CD14-positive monocyte (primary cell): ENCODE results near the gene GSTT4. TPM values are rescaled to one million over a fixed set of nuclear protein-coding genes. Genes with fewer than 3 reads are reported as not detected.
"Not testable (repeated sequence)": the region's sequence is repeated elsewhere in the genome, so short reads cannot be mapped to it uniquely, and the experiment has no call there.

ENCODE experiments used
- DNase-seq, 3 donors: peaks; one replicate each; pipeline ENCODE4 v3.0.0-alpha.2; 2011 to 2022
- H2AFZ ChIP-seq: 2 replicates; pipeline ENCODE4 v1.6.0; 2012; ENCODE audit warnings: mild to moderate bottlenecking, low read depth, low read length, inconsistent platforms; ENCODE audit not compliant: insufficient read depth, poor library complexity, severe bottlenecking
- H3K27ac ChIP-seq, 2 donors: 1 replicate in 1 of 2; 2 replicates in 1 of 2; pipeline ENCODE4 v1.5.1; 2012 to 2013; ENCODE audit warnings: low read length in 2 of 2, control low read depth in 1 of 2, inconsistent platforms in 1 of 2, low read depth in 1 of 2, mild to moderate bottlenecking in 1 of 2
- H3K27me3 ChIP-seq, 2 donors: one replicate each; pipeline versions ENCODE4 v1.6.0 to v1.6.1; 2011 to 2013; ENCODE audit warnings: low read length in 2 of 2; ENCODE audit not compliant: control insufficient read depth in 2 of 2, insufficient read depth in 2 of 2
- H3K36me3 ChIP-seq, 2 donors: replicated peaks in 1 of 2; 1 replicate in 1 of 2; 2 replicates in 1 of 2; pipeline versions ENCODE4 v1.5.1 to v1.6.1; 2012 to 2013; ENCODE audit warnings: low read length in 2 of 2, control low read depth in 1 of 2, inconsistent platforms in 1 of 2, mild to moderate bottlenecking in 1 of 2; ENCODE audit not compliant: insufficient read depth in 2 of 2, control insufficient read depth in 1 of 2
- H3K4me1 ChIP-seq, 2 donors: 1 replicate in 1 of 2; 2 replicates in 1 of 2; pipeline versions ENCODE4 v1.5.1 to v1.6.1; 2012 to 2013; ENCODE audit warnings: low read length in 2 of 2, control low read depth in 1 of 2, inconsistent platforms in 1 of 2, mild to moderate bottlenecking in 1 of 2, moderate library complexity in 1 of 2; ENCODE audit not compliant: insufficient read depth in 2 of 2, control insufficient read depth in 1 of 2
- H3K4me2 ChIP-seq: replicated peaks from 2 replicates; pipeline ENCODE3; 2012; ENCODE audit warnings: low read length, moderate library complexity, mild to moderate bottlenecking; ENCODE audit not compliant: poor library complexity, severe bottlenecking; ENCODE audit errors: extremely low read depth
- H3K4me3 ChIP-seq, 3 experiments: fragments of 200-600 bp in 1 of 3; sonication (generic) in 1 of 3; replicated peaks in 1 of 3; 1 replicate in 2 of 3; 2 replicates in 1 of 3; pipeline ENCODE4 v1.5.1; 2011 to 2013; ENCODE audit warnings: low read length in 3 of 3, mild to moderate bottlenecking in 3 of 3, control low read depth in 2 of 3, low read depth in 2 of 3, inconsistent platforms in 1 of 3, moderate library complexity in 1 of 3
- H3K79me2 ChIP-seq: 2 replicates; pipeline ENCODE4 v1.6.0; 2012; ENCODE audit warnings: mild to moderate bottlenecking, control low read depth, inconsistent platforms, low read length, moderate library complexity; ENCODE audit not compliant: insufficient read depth
- H3K9ac ChIP-seq: 2 replicates; pipeline ENCODE4 v1.6.0; 2017; ENCODE audit warnings: low read length, mild to moderate bottlenecking; ENCODE audit not compliant: insufficient read depth, poor library complexity, severe bottlenecking
- H3K9me3 ChIP-seq, 2 donors: replicated peaks in 1 of 2; 1 replicate in 1 of 2; 2 replicates in 1 of 2; pipeline versions ENCODE4 v1.5.1 to v1.6.1; 2012 to 2013; ENCODE audit warnings: low read length in 2 of 2, control low read depth in 1 of 2; ENCODE audit not compliant: control insufficient read depth in 1 of 2, insufficient read depth in 1 of 2
- H4K20me1 ChIP-seq: 2 replicates; pipeline ENCODE4 v1.6.0; 2012; ENCODE audit warnings: mild to moderate bottlenecking, low read length, control low read depth, moderate library complexity; ENCODE audit not compliant: insufficient read depth
- H3K27ac Mint-ChIP-seq, 7 donors: one replicate each; pipeline ENCODE4 v1.8.0; 2020; ENCODE audit warnings: mild to moderate bottlenecking in 7 of 7, mixed read lengths in 7 of 7, moderate library complexity in 6 of 7, inconsistent platforms in 2 of 7
- H3K27me3 Mint-ChIP-seq, 3 donors: one replicate each; pipeline ENCODE4 v1.8.0; 2021 to 2022; ENCODE audit warnings: low read depth in 3 of 3, mild to moderate bottlenecking in 3 of 3, mixed read lengths in 3 of 3, moderate library complexity in 3 of 3, inconsistent platforms in 1 of 3
- H3K36me3 Mint-ChIP-seq, 2 donors: one replicate each; pipeline ENCODE4 v1.8.0; 2020; ENCODE audit warnings: mixed read lengths in 2 of 2, inconsistent platforms in 1 of 2, mild to moderate bottlenecking in 1 of 2
- H3K4me1 Mint-ChIP-seq: one replicate; pipeline ENCODE4 v1.8.0; 2020; ENCODE audit warnings: mild to moderate bottlenecking, mixed read lengths
- H3K4me3 Mint-ChIP-seq, 2 donors: one replicate each; pipeline ENCODE4 v1.8.0; 2020; ENCODE audit warnings: mild to moderate bottlenecking in 2 of 2, mixed read lengths in 2 of 2, moderate library complexity in 1 of 2
- H3K9me3 Mint-ChIP-seq, 7 donors: one replicate each; pipeline ENCODE4 v1.8.0; 2020 to 2022; ENCODE audit warnings: mixed read lengths in 7 of 7, mild to moderate bottlenecking in 6 of 7, moderate library complexity in 6 of 7, inconsistent platforms in 2 of 7
- WGBS: methylation state at CpG from one replicate; pipeline ENCODE4 v1.1.5; 2013; ENCODE audit warnings: missing lambda C conversion rate; ENCODE audit not compliant: insufficient coverage; 5-methylcytosine and 5-hydroxymethylcytosine counted together
- intact Hi-C, 2 donors: fragments of 100-400 bp; cut with micrococcal nuclease; formaldehyde crosslinking; loops; one replicate each; pipeline versions ENCODE4 v1.15.0 to v1.15.1; 2023
- polyA plus RNA-seq, 3 donors: library from polyadenylated mRNA; depleted of rRNA in 1 of 3; unstranded in 2 of 3; stranded (reverse) in 1 of 3; fragments of 300-500 nt in 2 of 3; fragments of >200 nt in 1 of 3; fragmentation: Illumina TruSeq in 2 of 3; gene quantifications; 1 replicate in 2 of 3; 2 replicates in 1 of 3; pipeline ENCODE4 v1.2.3, GENCODE V29; 2012 to 2021
- TF ChIP-seq, protein P1 (sequence below): fragments of 200-600 bp; IDR thresholded peaks from one replicate; pipeline ENCODE4 v1.8.0; 2022; ENCODE audit warnings: antibody characterized with exemption, mild to moderate bottlenecking

Gene GSTT4
- polyA plus RNA-seq, 3 donors: not detected

DNA sequence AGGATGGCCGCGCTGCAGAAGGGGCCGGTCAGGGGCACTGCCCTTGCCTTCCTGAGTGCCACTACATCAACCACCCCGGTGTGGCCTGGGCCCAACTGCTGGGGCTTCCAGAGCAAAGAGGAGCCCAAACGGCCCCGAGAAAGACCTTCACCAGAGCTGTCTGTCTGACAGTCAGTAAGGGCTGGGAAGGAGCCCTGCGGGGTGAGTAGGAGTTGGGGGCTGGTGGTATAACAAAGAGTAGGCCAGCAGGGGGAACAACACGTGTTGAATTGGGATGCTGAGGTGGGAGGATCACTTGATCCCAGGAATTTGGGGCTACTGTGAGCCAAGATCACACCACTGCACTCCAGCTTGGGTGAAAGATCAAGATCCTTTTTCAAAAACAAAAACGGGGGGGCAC, 3.9 kb downstream of the GSTT4 start:
- Histone ChIP-seq H4K20me1 (no peaks in the 10 kb centered on the region), H3K9me3 (no peaks in the 10 kb centered on the region), H2AFZ (no peak overlapping the region), H3K27me3 (no peaks in the 10 kb centered on the region), H3K36me3 (no peaks in the 10 kb centered on the region), H3K79me2 (no peaks in the 10 kb centered on the region), H3K4me3 (no peak overlapping the region), H3K4me1 (no peaks in the 10 kb centered on the region), H3K9ac (no peak overlapping the region), H3K4me2 (no peak overlapping the region), H3K27ac (no peak overlapping the region)
- TF ChIP-seq, protein P1, sequence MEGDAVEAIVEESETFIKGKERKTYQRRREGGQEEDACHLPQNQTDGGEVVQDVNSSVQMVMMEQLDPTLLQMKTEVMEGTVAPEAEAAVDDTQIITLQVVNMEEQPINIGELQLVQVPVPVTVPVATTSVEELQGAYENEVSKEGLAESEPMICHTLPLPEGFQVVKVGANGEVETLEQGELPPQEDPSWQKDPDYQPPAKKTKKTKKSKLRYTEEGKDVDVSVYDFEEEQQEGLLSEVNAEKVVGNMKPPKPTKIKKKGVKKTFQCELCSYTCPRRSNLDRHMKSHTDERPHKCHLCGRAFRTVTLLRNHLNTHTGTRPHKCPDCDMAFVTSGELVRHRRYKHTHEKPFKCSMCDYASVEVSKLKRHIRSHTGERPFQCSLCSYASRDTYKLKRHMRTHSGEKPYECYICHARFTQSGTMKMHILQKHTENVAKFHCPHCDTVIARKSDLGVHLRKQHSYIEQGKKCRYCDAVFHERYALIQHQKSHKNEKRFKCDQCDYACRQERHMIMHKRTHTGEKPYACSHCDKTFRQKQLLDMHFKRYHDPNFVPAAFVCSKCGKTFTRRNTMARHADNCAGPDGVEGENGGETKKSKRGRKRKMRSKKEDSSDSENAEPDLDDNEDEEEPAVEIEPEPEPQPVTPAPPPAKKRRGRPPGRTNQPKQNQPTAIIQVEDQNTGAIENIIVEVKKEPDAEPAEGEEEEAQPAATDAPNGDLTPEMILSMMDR: no peak
- Mint-ChIP-seq H3K27me3 (peaks cover 4 to 7% (median 6%) of the 10 kb centered on the region in 3 donors), H3K4me3 (no peak overlapping the region), H3K9me3 (peaks cover 0 to 1% (median 0%) of the 10 kb centered on the region in 7 donors), H3K36me3 (no peaks in the 10 kb centered on the region), H3K27ac (no peak overlapping the region), H3K4me1 (peaks cover 6% of the 10 kb centered on the region)
- DNase-seq: no peak
- intact Hi-C loops: no loop called here
- 90% methylated on average over 9 of the region's 9 CpGs for WGBS

DNA sequence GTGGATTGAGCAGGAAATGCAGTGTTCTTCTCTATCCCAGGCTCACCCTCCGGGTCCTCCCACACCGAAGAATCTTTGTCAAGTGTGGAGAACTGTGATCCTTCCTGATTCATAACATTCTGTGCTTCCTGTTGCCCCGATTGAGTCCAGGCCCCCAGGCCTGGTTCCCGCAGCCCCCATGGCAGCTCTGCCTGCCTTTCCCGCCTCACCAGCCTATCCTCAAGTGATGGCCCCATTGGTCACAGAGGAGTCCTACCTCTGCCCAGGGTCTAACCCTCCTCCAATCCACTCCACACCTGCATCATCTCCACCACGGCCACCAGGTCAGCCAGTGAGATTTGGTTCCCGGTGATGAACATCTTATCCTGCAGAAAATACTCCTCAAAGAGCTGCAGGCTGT, 5.5 kb downstream of the GSTT4 start:
- H3K36me3 Mint-ChIP-seq, intact Hi-C loops, H3K36me3 ChIP-seq, H3K4me1 ChIP-seq, H3K27ac ChIP-seq, H3K4me3 ChIP-seq, H2AFZ ChIP-seq, H3K27ac Mint-ChIP-seq, H3K9me3 ChIP-seq, H3K27me3 ChIP-seq, H3K4me1 Mint-ChIP-seq, DNase-seq, H4K20me1 ChIP-seq, H3K9ac ChIP-seq, H3K4me2 ChIP-seq, H3K79me2 ChIP-seq, H3K4me3 Mint-ChIP-seq, H3K9me3 Mint-ChIP-seq: not testable (repeated sequence)
- WGBS: 80% methylated on average over 5 of the region's 7 CpGs
- H3K27me3 Mint-ChIP-seq: peaks cover 5 to 12% (median 7%) of the 10 kb centered on the region in 3 donors
